GM23338 (cell line): ENCODE measurements around the gene YWHAH. TPM values are rescaled to one million over a fixed set of nuclear protein-coding genes. Genes with fewer than 3 reads are reported as not detected.

Source experiments
- ATAC-seq: fragments of 200-7000 bp; cut with Tn5 transposase; 3 replicates; pipeline ENCODE4 v1.9.1; 2020
- DNase-seq: peaks from one replicate; pipeline ENCODE4 v3.0.0-alpha.2; 2015; ENCODE audit warnings: low spot score
- H2AFZ ChIP-seq: fragments of 200-600 bp; sonication (generic); 2 replicates; pipeline ENCODE4 v1.8.0; 2016; ENCODE audit warnings: antibody characterized with exemption, mild to moderate bottlenecking, moderate library complexity
- H3F3A ChIP-seq: fragments of 200-600 bp; sonication (generic); replicated peaks from 2 replicates; pipeline ENCODE4 v1.8.0; 2017; ENCODE audit warnings: antibody characterized with exemption, mixed run types, low read depth
- H3K27ac ChIP-seq: fragments of 200-600 bp; sonication (generic); 2 replicates; pipeline ENCODE4 v1.6.1; 2016; ENCODE audit warnings: low read depth
- H3K27me3 ChIP-seq: fragments of 200-600 bp; sonication (generic); 2 replicates; pipeline ENCODE4 v1.8.0; 2016; ENCODE audit warnings: mild to moderate bottlenecking, mixed run types, moderate library complexity; ENCODE audit not compliant: insufficient read depth
- H3K36me3 ChIP-seq: fragments of 200-600 bp; sonication (generic); 2 replicates; pipeline ENCODE4 v1.8.0; 2016; ENCODE audit warnings: mild to moderate bottlenecking; ENCODE audit not compliant: insufficient read depth
- H3K4me1 ChIP-seq: fragments of 200-600 bp; sonication (generic); 2 replicates; pipeline ENCODE4 v1.8.0; 2016; ENCODE audit warnings: mild to moderate bottlenecking, moderate library complexity; ENCODE audit not compliant: insufficient read depth
- H3K4me2 ChIP-seq: fragments of 200-600 bp; sonication (generic); 2 replicates; pipeline ENCODE4 v1.7.1; 2017; ENCODE audit warnings: mixed run types
- H3K4me3 ChIP-seq: fragments of 200-600 bp; sonication (generic); 2 replicates; pipeline ENCODE4 v1.6.1; 2016; ENCODE audit warnings: mixed run types
- H3K79me2 ChIP-seq: fragments of 200-600 bp; sonication (generic); replicated peaks from 2 replicates; pipeline ENCODE4 v1.8.0; 2017; ENCODE audit warnings: mild to moderate bottlenecking; ENCODE audit not compliant: insufficient read depth
- H3K9me2 ChIP-seq: fragments of 200-600 bp; sonication (generic); 2 replicates; pipeline ENCODE4 v1.8.0; 2017; ENCODE audit not compliant: insufficient read depth
- H4K20me1 ChIP-seq: fragments of 200-600 bp; sonication (generic); replicated peaks from 2 replicates; pipeline ENCODE4 v1.8.0; 2017; ENCODE audit warnings: mild to moderate bottlenecking; ENCODE audit not compliant: insufficient read depth
- H3K27ac Mint-ChIP-seq: 2 replicates; pipeline ENCODE4 v1.8.0; 2020; ENCODE audit warnings: inconsistent platforms, mild to moderate bottlenecking, moderate library complexity, mixed read lengths
- H3K27me3 Mint-ChIP-seq: 3 replicates; pipeline ENCODE4 v1.8.0; 2022; ENCODE audit warnings: low read depth, mild to moderate bottlenecking, moderate library complexity, mixed read lengths, inconsistent platforms; ENCODE audit not compliant: insufficient read depth, poor library complexity
- H3K36me3 Mint-ChIP-seq: 3 replicates; pipeline ENCODE4 v1.8.0; 2021; ENCODE audit warnings: low read depth, mild to moderate bottlenecking, inconsistent platforms, moderate library complexity, mixed read lengths
- H3K4me1 Mint-ChIP-seq: 3 replicates; pipeline ENCODE4 v1.8.0; 2020; ENCODE audit warnings: mild to moderate bottlenecking, inconsistent platforms, mixed read lengths
- H3K4me3 Mint-ChIP-seq: 3 replicates; pipeline ENCODE4 v1.8.0; 2021; ENCODE audit warnings: moderate library complexity, mild to moderate bottlenecking, inconsistent platforms, mixed read lengths
- H3K9me3 Mint-ChIP-seq: 3 replicates; pipeline ENCODE4 v1.8.0; 2020; ENCODE audit warnings: moderate library complexity, mild to moderate bottlenecking, inconsistent platforms, mixed read lengths
- CREB1 ChIP-seq: fragments of 250-450 bp; sonication (Bioruptor Pico); IDR thresholded peaks from 2 replicates; pipeline ENCODE4 v1.5.0; 2020; ENCODE audit warnings: low read depth, mild to moderate bottlenecking, moderate library complexity
- CTCF ChIP-seq, 2 experiments: fragments of 200-600 bp in 1 of 2; sonication (generic) in 1 of 2; conservative IDR thresholded peaks; 2 replicates each; pipeline versions ENCODE4 v1.5.1 to v1.6.1; 2016 to 2017; ENCODE audit warnings: antibody characterized with exemption in 2 of 2, low read depth in 2 of 2, mild to moderate bottlenecking in 2 of 2, moderate library complexity in 1 of 2
- ETS1 ChIP-seq: IDR thresholded peaks from 2 replicates; pipeline ENCODE4 v1.6.1; 2016; ENCODE audit warnings: antibody characterized with exemption
- EZH2 ChIP-seq: fragments of 200-600 bp; sonication (generic); IDR thresholded peaks from one replicate; pipeline ENCODE4 v1.8.0; 2017; ENCODE audit warnings: antibody characterized with exemption, mild to moderate bottlenecking, low read depth; ENCODE audit not compliant: unreplicated experiment
- EZH2phosphoT487 ChIP-seq: fragments of 200-600 bp; sonication (generic); IDR thresholded peaks from one replicate; pipeline ENCODE4 v1.8.1; 2018; ENCODE audit warnings: antibody characterized with exemption; ENCODE audit not compliant: unreplicated experiment
- JUNB ChIP-seq: IDR thresholded peaks from one replicate; pipeline ENCODE4 v1.6.1; 2016; ENCODE audit warnings: antibody characterized with exemption; ENCODE audit not compliant: unreplicated experiment
- NANOG ChIP-seq: IDR thresholded peaks from 2 replicates; pipeline ENCODE4 v1.6.1; 2016; ENCODE audit warnings: antibody characterized with exemption, borderline replicate concordance
- POLR2AphosphoS5 ChIP-seq: IDR thresholded peaks from 2 replicates; pipeline ENCODE4 v1.6.1; 2016; ENCODE audit warnings: antibody characterized with exemption, low read depth
- REST ChIP-seq: IDR thresholded peaks from one replicate; pipeline ENCODE4 v1.6.1; 2018; ENCODE audit warnings: antibody characterized with exemption; ENCODE audit not compliant: unreplicated experiment
- STAT1 ChIP-seq: IDR thresholded peaks from one replicate; pipeline ENCODE4 v1.6.1; 2016; ENCODE audit warnings: antibody characterized with exemption; ENCODE audit not compliant: unreplicated experiment
- ZNF114 ChIP-seq: fragments of 250-450 bp; sonication (Bioruptor Pico); IDR thresholded peaks from 2 replicates; pipeline ENCODE4 v1.5.0; 2020; ENCODE audit warnings: mild to moderate bottlenecking, moderate library complexity
- ZNF331 ChIP-seq: fragments of 250-450 bp; sonication (Bioruptor Pico); IDR thresholded peaks from 2 replicates; pipeline ENCODE4 v1.5.0; 2020; ENCODE audit warnings: low read depth, mild to moderate bottlenecking, moderate library complexity
- ZNF462 ChIP-seq: fragments of 250-450 bp; sonication (Bioruptor Pico); IDR thresholded peaks from 2 replicates; pipeline ENCODE4 v1.5.0; 2020; ENCODE audit warnings: mild to moderate bottlenecking, moderate library complexity
- polyA plus RNA-seq: library from polyadenylated mRNA; unstranded; fragments of >200 nt; fragmentation: Nextera tagmentation; extraction: Ambion mirVana; gene quantifications from 2 replicates; pipeline ENCODE4 v1.2.1, GENCODE V29; 2016
- total RNA-seq: library from RNA; depleted of rRNA; stranded (reverse); fragments of >200 nt; shearing (Covaris generic); gene quantifications from 2 replicates; pipeline ENCODE4 v1.2.3, GENCODE V29; 2014

The YWHAH gene
- total and polyA plus RNA-seq, 2 experiments from 2014 or later: 277 to 283 TPM

- Histone ChIP-seq H2AFZ (no peak overlapping the region), H4K20me1 (no peaks in the 10 kb centered on the region), H3K36me3 (no peaks in the 10 kb centered on the region), H3K4me2 (no peak overlapping the region), H3K27ac (no peak overlapping the region), H3K4me3 (no peak overlapping the region), H3K27me3 (no peaks in the 10 kb centered on the region), H3K79me2 (no peaks in the 10 kb centered on the region), H3K4me1 (no peaks in the 10 kb centered on the region; the same call in 1 of the 2 replicates), H3K9me2 (no peaks in the 10 kb centered on the region), H3F3A (0 out of 2 replicates have a peak, but pooled peaks cover 2% of the 10 kb centered on the region)
- ATAC-seq (no peak), DNase-seq (no peak)
- Mint-ChIP-seq H3K36me3 (no peaks in the 10 kb centered on the region), H3K27ac (no peak overlapping the region), H3K4me1 (peaks cover 7% of the 10 kb centered on the region), H3K9me3 (no peaks in the 10 kb centered on the region), H3K4me3 (no peak overlapping the region), H3K27me3 (peaks cover 9% of the 10 kb centered on the region)
- TF ChIP-seq NANOG (no peak), CREB1 (CRISPR knock-in tag) (no peak), CTCF (conservative IDR thresholded peaks at IDR 0.05; ENCODE audit: low read depth in 2 of 2) (no peak), EZH2 (no peak), EZH2phosphoT487 (no peak), ZNF114 (no peak), STAT1 (no peak), JUNB (no peak), ZNF462 (CRISPR knock-in tag) (no peak), ZNF331 (no peak), REST (no peak), POLR2AphosphoS5 (no peak), ETS1 (no peak)
Measured at GRCh38 chr22:31937341-31937740, 7.0 kb upstream of the YWHAH start.
